OCI-LY7 (cell line): ENCODE measurements around the gene HOXA7.

Experiments
- EZH2phosphoT487 ChIP-seq: fragments of 200-600 bp; sonication (generic); IDR thresholded peaks from 2 replicates; pipeline ENCODE4 v1.6.1; 2018; ENCODE audit warnings: low read depth, borderline replicate concordance, mild to moderate bottlenecking, mixed run types, antibody characterized with exemption, low read length, moderate library complexity, mixed read lengths
- TF ChIP-seq, protein P1 (sequence below): fragments of 200-600 bp; sonication (generic); conservative IDR thresholded peaks from 2 replicates; pipeline ENCODE4 v1.5.1; 2014; ENCODE audit warnings: mild to moderate bottlenecking, antibody characterized with exemption, low read length, moderate library complexity, mixed read lengths

DNA sequence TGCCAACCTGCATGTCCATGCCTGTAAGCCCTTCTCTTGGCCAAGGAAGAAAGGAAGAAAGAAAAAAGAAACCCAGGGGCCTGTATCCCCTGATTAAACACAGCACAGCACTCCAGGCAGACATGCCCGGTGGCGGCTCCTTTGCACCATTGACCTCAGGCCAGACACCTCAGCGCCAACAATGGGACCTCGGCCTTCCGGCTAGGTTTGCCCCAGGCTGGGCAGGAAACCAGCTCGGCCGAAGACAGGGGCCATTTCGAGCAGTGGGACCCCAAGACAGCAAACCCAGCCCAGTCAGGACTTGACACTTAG is 14.8 kb upstream of the HOXA7 start:
- TF ChIP-seq, protein P1, sequence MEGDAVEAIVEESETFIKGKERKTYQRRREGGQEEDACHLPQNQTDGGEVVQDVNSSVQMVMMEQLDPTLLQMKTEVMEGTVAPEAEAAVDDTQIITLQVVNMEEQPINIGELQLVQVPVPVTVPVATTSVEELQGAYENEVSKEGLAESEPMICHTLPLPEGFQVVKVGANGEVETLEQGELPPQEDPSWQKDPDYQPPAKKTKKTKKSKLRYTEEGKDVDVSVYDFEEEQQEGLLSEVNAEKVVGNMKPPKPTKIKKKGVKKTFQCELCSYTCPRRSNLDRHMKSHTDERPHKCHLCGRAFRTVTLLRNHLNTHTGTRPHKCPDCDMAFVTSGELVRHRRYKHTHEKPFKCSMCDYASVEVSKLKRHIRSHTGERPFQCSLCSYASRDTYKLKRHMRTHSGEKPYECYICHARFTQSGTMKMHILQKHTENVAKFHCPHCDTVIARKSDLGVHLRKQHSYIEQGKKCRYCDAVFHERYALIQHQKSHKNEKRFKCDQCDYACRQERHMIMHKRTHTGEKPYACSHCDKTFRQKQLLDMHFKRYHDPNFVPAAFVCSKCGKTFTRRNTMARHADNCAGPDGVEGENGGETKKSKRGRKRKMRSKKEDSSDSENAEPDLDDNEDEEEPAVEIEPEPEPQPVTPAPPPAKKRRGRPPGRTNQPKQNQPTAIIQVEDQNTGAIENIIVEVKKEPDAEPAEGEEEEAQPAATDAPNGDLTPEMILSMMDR = no peak
- TF ChIP-seq EZH2phosphoT487 = no peak
